GM21526 (cell line): ENCODE measurements around the gene DGKD.

Experiments used
- ATAC-seq: cut with Tn5 transposase; IDR thresholded peaks from one replicate; pipeline ENCODE4 v1.9.1; 2021; ENCODE audit warnings: moderate library complexity; ENCODE audit not compliant: unreplicated experiment, low FRiP score

The DGKD gene

GRCh38 chr2:233409286-233409991 is 55.1 kb downstream of the DGKD start:
- ATAC-seq = no peak

- ATAC-seq = no peak
Observed at GRCh38 chr2:233410196-233410760, 56.0 kb downstream of the DGKD start.

GRCh38 chr2:233411162-233411561 is 56.9 kb downstream of the DGKD start:
- ATAC-seq = no peak

- no peak for ATAC-seq
Observed at GRCh38 chr2:233412405-233412804, 58.1 kb downstream of the DGKD start.

GRCh38 chr2:233413046-233413445 is 58.8 kb downstream of the DGKD start:
- ATAC-seq = no peak

- no peak for ATAC-seq
Observed at GRCh38 chr2:233413559-233414272, 59.4 kb downstream of the DGKD start.

GRCh38 chr2:233414273-233414654 is 60.0 kb downstream of the DGKD start:
- no peak for ATAC-seq

GRCh38 chr2:233414777-233415570 is 60.7 kb downstream of the DGKD start:
- no peak for ATAC-seq

GRCh38 chr2:233416199-233416598 is 61.9 kb downstream of the DGKD start:
- no peak for ATAC-seq

- no peak for ATAC-seq
Observed at GRCh38 chr2:233416706-233417105, 62.4 kb downstream of the DGKD start.

- no peak for ATAC-seq
Observed at GRCh38 chr2:233417282-233417681, 63.0 kb downstream of the DGKD start.

GRCh38 chr2:233418052-233418760 is 63.9 kb downstream of the DGKD start:
- ATAC-seq = no peak

GRCh38 chr2:233418761-233419546 is 64.7 kb downstream of the DGKD start:
- peak; percentile 42 for ATAC-seq

GRCh38 chr2:233419602-233420391 is 65.5 kb downstream of the DGKD start:
- no peak for ATAC-seq

- ATAC-seq = no peak
Observed at GRCh38 chr2:233421091-233421816, 67.0 kb downstream of the DGKD start.

- peak; percentile 52 for ATAC-seq
Observed at GRCh38 chr2:233422050-233422639, 67.9 kb downstream of the DGKD start.

GRCh38 chr2:233422649-233423551 is 68.6 kb downstream of the DGKD start:
- no peak for ATAC-seq
